GM19467 (cell line): ENCODE measurements around the gene MRGPRG.

ENCODE experiments used
- ATAC-seq: cut with Tn5 transposase; IDR thresholded peaks from one replicate; pipeline ENCODE4 v1.9.1; 2021; ENCODE audit warnings: mild to moderate bottlenecking, moderate library complexity; ENCODE audit not compliant: unreplicated experiment

Gene MRGPRG

GRCh38 chr11:3225826-3226750 is 7.5 kb upstream of the MRGPRG start:
- no peak for ATAC-seq

- no peak for ATAC-seq
These were observed 6.6 kb upstream of the MRGPRG start for GRCh38 chr11:3225159-3225758.

GRCh38 chr11:3224401-3225057 is 5.9 kb upstream of the MRGPRG start:
- no peak for ATAC-seq

DNA sequence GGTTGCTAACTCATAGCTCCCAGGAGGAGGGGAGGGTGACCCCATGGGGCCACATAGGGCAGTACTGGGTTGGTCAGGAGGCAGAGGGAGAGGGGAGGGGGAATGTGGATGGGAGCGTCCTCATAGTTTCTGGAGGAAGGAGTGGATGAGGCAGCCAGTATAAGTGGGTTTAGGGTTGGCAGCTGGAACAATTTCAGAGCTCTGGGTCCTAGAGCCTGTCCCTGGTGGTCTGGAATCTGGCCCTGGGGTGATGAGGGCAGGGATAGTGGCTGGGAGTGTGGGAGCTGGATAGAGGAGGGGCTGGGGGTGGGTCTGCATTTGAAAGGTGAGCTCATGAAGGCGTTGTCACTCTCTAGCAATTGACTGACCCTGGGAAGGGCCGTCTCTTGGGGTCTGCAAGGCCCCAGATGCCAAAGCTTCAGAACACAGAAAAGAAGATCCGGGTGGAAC is 5.3 kb upstream of the MRGPRG start:
- ATAC-seq = no peak

- ATAC-seq = no peak
These were observed 4.6 kb upstream of the MRGPRG start for GRCh38 chr11:3222941-3223915.

GRCh38 chr11:3222003-3222855 is 3.6 kb upstream of the MRGPRG start:
- no peak for ATAC-seq

GRCh38 chr11:3221408-3222002 is 2.9 kb upstream of the MRGPRG start:
- no peak for ATAC-seq

- ATAC-seq = no peak
These were observed 2.2 kb upstream of the MRGPRG start for GRCh38 chr11:3220521-3221407.

GRCh38 chr11:3220101-3220500 is 1.5 kb upstream of the MRGPRG start:
- no peak for ATAC-seq

- ATAC-seq = no peak
These were observed 774 bp upstream of the MRGPRG start for GRCh38 chr11:3219281-3219892.

DNA sequence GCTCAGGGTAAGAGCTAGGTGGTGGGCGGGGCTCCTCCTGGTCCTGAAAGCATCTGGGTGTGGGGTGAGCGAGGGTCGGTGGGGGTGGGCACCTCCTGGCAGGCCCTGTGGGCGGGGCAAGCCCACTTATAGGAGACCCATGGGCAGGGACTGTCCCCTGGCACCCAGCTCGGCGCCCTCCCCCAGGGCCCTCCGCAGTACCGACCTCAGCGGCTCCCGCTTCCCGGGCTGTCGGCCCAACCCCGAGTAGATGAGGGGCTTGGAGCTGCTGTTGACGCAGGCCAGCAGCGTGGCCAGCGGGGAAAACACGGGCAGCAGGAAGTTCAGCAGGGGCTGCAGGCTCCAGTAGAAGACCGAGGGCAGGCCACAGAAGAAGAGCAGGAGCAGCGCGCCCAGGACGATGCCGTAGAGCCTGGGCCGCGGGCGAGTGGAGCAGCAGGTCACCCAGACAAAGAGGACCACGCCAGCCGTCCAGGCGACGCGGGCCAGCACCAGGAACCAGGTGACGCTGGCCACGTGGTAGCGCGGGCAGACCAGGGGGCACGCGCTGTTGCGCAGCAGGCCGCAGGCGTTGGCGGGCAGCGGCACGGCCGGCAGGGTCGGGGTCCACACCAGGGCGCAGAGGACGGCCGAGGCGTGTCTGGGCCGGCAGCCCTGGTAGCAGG is 663 bp downstream of the MRGPRG start:
- no peak for ATAC-seq

DNA sequence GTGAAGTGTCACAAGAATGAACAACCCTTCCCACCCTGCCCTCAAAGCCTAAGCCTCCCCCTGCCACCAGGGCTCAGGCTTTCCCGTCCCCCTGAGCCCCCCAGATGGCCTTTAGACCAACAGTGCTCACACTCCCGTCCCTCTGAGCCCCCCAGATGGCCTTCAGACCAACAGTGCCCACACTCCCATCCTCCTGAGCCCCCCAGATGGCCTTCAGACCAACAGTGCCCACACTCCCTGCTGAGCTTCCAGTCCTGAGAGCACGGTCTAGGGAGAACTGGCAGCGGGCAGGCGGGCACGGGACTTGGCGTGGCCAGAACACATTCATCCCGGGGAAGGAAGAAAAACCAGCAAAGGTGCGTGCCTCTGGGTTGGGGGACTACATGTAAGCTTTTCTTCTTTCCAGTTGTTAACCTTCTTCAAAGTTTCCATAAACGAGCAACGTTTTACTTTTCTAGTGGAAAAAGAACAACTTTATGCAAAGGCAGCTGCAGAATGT is 2.5 kb downstream of the MRGPRG start:
- ATAC-seq = no peak

DNA sequence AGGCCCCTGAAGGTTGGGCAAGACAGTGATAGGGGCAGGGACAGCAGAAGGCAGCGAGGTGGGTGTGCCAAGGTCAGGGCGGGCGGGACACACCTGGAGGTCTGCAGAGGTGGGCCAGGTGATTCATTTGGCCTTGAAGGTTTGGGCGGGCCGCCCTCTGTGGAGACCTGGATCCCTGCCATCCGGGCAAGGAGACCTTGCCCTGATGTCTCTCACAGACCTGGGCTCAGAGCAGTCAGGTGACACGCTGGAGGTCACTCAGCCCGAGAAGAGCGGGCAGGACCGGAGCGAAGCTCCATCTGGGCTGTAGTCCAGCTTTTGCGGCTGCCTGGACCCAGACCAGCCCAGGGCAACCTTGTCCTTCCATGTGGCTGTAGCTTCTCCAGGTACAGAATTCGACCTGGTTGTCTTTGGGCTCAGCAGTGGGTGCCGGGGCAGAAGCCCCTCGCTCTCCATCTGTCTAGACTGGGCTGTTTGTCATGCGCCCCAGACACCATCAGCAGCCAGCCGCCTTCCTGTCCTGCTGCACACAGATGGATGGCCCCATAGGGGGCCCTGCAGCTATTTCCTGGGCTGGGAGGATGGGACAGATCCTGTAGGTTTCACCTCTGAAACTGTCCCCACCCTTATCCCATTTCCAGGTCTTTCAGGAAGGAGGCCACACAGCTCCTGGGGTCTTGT is 3.1 kb downstream of the MRGPRG start:
- no peak for ATAC-seq

DNA sequence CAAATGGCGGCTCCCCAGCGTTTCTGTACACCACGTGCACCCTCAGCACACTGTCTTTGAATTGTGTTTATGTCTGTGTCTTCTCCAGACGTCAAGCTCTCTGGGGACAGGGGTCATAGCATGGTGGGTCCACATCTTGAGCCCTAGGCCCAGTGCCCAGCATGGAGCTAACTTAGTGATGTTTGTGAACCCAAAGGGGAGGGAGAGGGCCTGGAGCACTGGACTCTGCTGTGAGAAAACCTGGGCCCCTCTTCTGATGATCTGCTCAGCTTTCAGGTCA is 4.3 kb downstream of the MRGPRG start:
- no peak for ATAC-seq

GRCh38 chr11:3213659-3214419 is 4.8 kb downstream of the MRGPRG start:
- ATAC-seq = no peak

DNA sequence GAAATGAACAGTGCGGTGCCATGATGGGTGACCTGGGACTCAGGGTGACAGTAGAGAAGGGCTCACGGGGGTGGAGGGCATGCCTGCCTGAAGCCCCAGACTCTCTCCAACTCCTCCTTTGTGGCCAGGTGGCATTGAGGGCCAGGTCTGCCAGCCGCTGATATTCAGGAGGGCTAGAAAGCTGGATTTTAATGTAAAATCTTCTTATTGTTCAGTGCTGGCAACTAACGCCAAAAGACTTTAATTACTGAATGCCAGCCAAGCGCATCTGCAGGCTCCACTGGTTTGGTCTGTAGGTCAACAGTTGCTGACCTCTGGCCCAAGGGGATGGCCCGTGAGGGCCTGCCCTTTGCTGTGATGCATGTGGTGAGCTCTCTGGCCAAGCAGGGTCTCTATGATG is 10.3 kb downstream of the MRGPRG start:
- ATAC-seq = no peak
